Stimulated activated CD4-positive, alpha-beta T cell treated with anti-CD3 and anti-CD28 coated beads, Interleukin-1b, Interleukin-23, amount 100 ng/mL, for 24 hours (primary cell): ENCODE results near the gene FN1.
"Not testable (repeated sequence)": the region's sequence is repeated elsewhere in the genome, so short reads cannot be mapped to it uniquely, and the experiment has no call there.

Experiments
- DNase-seq, 4 experiments: peaks; one replicate each; pipeline ENCODE4 v3.0.0-alpha.2; 2020; ENCODE audit warnings: low read depth in 4 of 4, low spot score in 1 of 4

Gene FN1

GRCh38 chr2:215368493-215368809 is 67.4 kb downstream of the FN1 start:
- DNase-seq = no peak

- no peak for DNase-seq
Observed at GRCh38 chr2:215367662-215368492, 68.0 kb downstream of the FN1 start.

- DNase-seq = no peak
Observed at GRCh38 chr2:215366440-215367032, 69.3 kb downstream of the FN1 start.

- DNase-seq = no peak
Observed at GRCh38 chr2:215365184-215365658, 70.6 kb downstream of the FN1 start.

- no peak for DNase-seq
Observed at GRCh38 chr2:215364157-215365155, 71.4 kb downstream of the FN1 start.

- no peak for DNase-seq
Observed at GRCh38 chr2:215363461-215364156, 72.3 kb downstream of the FN1 start.

- DNase-seq = no peak
Observed at GRCh38 chr2:215363039-215363438, 72.8 kb downstream of the FN1 start.

- no peak for DNase-seq
Observed at GRCh38 chr2:215362562-215362904, 73.3 kb downstream of the FN1 start.

GRCh38 chr2:215361876-215362561 is 73.8 kb downstream of the FN1 start:
- no peak for DNase-seq

- DNase-seq = no peak
Observed at GRCh38 chr2:215361211-215361875, 74.5 kb downstream of the FN1 start.

- DNase-seq = no peak
Observed at GRCh38 chr2:215360596-215360995, 75.3 kb downstream of the FN1 start.

- DNase-seq = not testable (repeated sequence)
Observed at GRCh38 chr2:215360059-215360458, 75.8 kb downstream of the FN1 start.

- DNase-seq = no peak
Observed at GRCh38 chr2:215359576-215359922, 76.3 kb downstream of the FN1 start.

GRCh38 chr2:215358891-215359575 is 76.8 kb downstream of the FN1 start:
- DNase-seq = no peak

GRCh38 chr2:215358312-215358845 is 77.5 kb downstream of the FN1 start:
- DNase-seq = no peak

GRCh38 chr2:215357660-215358059 is 78.2 kb downstream of the FN1 start:
- DNase-seq = no peak

GRCh38 chr2:215356948-215357461 is 78.9 kb downstream of the FN1 start:
- no peak for DNase-seq

- DNase-seq = no peak
Observed at GRCh38 chr2:215356334-215356947, 79.4 kb downstream of the FN1 start.

GRCh38 chr2:215355801-215356200 is 80.1 kb downstream of the FN1 start:
- DNase-seq = no peak
